Measurements from ENCODE around the gene MEF2D. TPM values are rescaled to one million over a fixed set of nuclear protein-coding genes. Genes with fewer than 3 reads are reported as not detected.

Gene MEF2D
- total and polyA plus RNA-seq, 2 donors (not counting 1 experiment from before 2014, with no cell fraction given) = 65.6 to 128 TPM

GRCh38 chr1:156499194-156499841 lies 1.3 kb downstream of the MEF2D start:
- Histone ChIP-seq H3K36me3 (replicated peaks in 1 of 2; ENCODE audit: control extremely low read depth in 1 of 2, control insufficient read depth in 1 of 2, extremely low read depth in 1 of 2, insufficient read depth in 2 of 2, low read length in 1 of 2) (peaks cover 0 to 9% of the 10 kb centered on the region in 2 experiments), H4K20me1 (ENCODE audit: control insufficient read depth, insufficient read depth, low read length, poor library complexity, severe bottlenecking) (peaks cover 59% of the 10 kb centered on the region), H3K9ac (ENCODE audit: low read length) (peak overlapping the region; percentile 99), H3K27ac (ENCODE audit: low read length in 2 of 2) (peak overlapping the region; percentile 57 to 94), H2AFZ (ENCODE audit: insufficient read depth, low read depth, low read length, poor library complexity, severe bottlenecking) (no peak overlapping the region), H3K9me3 (ENCODE audit: control extremely low read depth in 1 of 3, control insufficient read depth in 2 of 3, insufficient read depth in 1 of 3, low read length in 2 of 3) (peaks cover 0 to 5% (median 0%) of the 10 kb centered on the region in 3 donors), H3K79me2 (ENCODE audit: control insufficient read depth, insufficient read depth, low read length) (peaks cover 83% of the 10 kb centered on the region), H3K4me3 (ENCODE audit: control extremely low read depth in 1 of 5, extremely low read depth in 1 of 5, insufficient read depth in 1 of 5, low read depth in 2 of 5, low read length in 4 of 5) (peak overlapping the region; percentile 48 to 99 (median 91)), H3K4me2 (replicated peaks; ENCODE audit: low read depth, low read length, poor library complexity, severe bottlenecking) (peak overlapping the region; percentile 94), H3K4me1 (ENCODE audit: control insufficient read depth in 2 of 2, insufficient read depth in 2 of 2, low read length in 2 of 2) (peaks cover 78 to 83% of the 10 kb centered on the region in 2 donors), H3K27me3 (replicated peaks in 1 of 4; ENCODE audit: control extremely low read depth in 1 of 4, control insufficient read depth in 3 of 4, insufficient read depth in 4 of 4, low read length in 3 of 4) (no peaks in the 10 kb centered on the region)
- ATAC-seq (ENCODE audit: low read depth) (no peak), DNase-seq (no peak)
- Mint-ChIP-seq H3K4me1 (peaks cover 78% of the 10 kb centered on the region), H3K4me3 (peak overlapping the region; percentile 93), H3K27me3 (no peaks in the 10 kb centered on the region), H3K27ac (peak overlapping the region; percentile 84), H3K9me3 (ENCODE audit: insufficient read depth) (no peaks in the 10 kb centered on the region)
- TF ChIP-seq EZH2 (IDR thresholded peaks at IDR 0.05; ENCODE audit: borderline replicate concordance, insufficient read depth, low read depth, low read length, poor library complexity, severe bottlenecking) (no peak), CTCF (IDR thresholded peaks at IDR 0.05) (no peak)
- CTCF ChIA-PET = interaction anchor here (0.8 to 11.7 kb wide), 5 partner anchors 10 to 33 kb away, joined by 3 to 383 read pairs (median 5); no protein-coding TSS in a partner anchor
- intact Hi-C loops (cut with micrococcal nuclease) = no loop called here
- POLR2A ChIA-PET = interaction anchor here (1.5 to 8.3 kb wide), 3 partner anchors 11 to 102 kb away, joined by 3 to 193 read pairs (median 46); partner anchors contain the start of gene GPATCH4
- 2% methylated on average over 7 of the region's 14 CpGs for WGBS (ENCODE audit: insufficient coverage)
